ENCODE measurements around the gene GARIN3.
"Not testable (repeated sequence)": the region's sequence is repeated elsewhere in the genome, so short reads cannot be mapped to it uniquely, and the experiment has no call there.

Gene GARIN3

DNA sequence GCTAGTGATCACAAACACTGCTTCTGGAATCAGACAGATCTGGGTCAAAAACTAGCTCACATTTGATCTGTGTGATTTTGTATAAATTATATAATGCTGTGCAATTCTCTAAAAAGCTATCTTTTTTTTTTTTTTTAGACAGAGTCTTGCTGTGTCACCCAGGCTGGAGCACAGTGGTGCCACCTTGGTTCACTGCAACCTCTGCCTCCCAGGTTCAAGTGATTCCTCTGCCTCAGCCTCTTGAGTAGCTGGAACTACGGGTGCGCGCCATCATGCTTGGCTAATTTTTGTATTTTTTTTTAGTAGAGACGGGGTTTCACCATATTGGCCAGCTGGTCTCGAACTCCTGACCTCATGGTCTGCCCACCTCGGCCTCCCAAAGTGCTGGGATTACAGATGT is 19.1 kb upstream of the GARIN3 start:
- DNase-seq (ENCODE audit: low read depth in 2 of 2) = not testable (repeated sequence)

GRCh38 chr5:157184117-157184670 is 18.1 kb upstream of the GARIN3 start:
- DNase-seq (ENCODE audit: low read depth in 2 of 2) = no peak

- DNase-seq (ENCODE audit: low read depth in 2 of 2) = no peak
Observed at GRCh38 chr5:157182143-157182757, 16.2 kb upstream of the GARIN3 start.

DNA sequence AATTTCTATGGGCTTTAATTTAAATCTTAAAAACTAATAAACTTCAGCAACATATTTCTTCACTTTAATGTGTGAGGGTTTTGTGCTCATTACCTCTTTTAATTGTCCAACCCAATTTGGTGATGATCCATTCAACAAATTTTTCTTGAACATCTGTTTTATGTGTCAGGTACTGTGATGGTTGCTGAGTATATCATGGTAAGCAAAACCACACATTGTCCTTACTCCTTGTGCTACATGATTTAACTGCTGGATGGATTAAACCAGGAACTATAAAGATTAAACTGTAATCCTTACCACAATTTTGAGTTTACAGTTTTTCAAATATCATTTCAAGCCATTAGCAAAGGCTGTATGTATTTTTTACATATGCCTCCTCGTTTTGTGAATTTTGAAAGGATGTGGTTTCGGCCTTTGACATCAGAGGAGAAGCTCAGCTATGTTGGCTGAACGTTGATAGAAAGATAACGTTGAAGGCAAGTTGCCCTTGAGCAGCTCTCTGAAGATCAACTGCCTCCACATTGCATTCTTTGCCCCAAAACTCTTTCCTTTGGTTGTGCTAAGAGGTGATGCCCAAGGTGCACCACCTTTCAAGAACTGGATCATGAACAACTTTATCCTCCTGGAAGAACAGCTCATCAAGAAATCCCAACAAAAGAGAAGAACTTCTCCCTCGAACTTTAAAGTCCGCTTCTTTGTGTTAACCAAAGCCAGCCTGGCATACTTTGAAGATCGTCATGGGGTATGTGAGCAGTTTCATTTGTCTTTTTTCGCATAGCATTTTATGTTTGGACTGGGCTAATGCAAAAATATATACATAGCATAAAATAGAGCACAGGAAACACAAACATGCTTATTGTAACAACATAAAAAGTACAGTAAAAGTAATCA is 14.6 kb upstream of the GARIN3 start, which contains the start of gene ITK:
Gene ITK, plus strand, starts transcription at position 467 of the 891 bp plus-strand sequence. Its CDS starts 138 bp downstream, at position 605.
- no peak for DNase-seq (ENCODE audit: low read depth in 2 of 2)

GRCh38 chr5:157178966-157179365 is 12.9 kb upstream of the GARIN3 start:
- no peak for DNase-seq (ENCODE audit: low read depth in 2 of 2)

GRCh38 chr5:157177953-157178352 is 11.9 kb upstream of the GARIN3 start:
- DNase-seq (ENCODE audit: low read depth in 2 of 2) = no peak

DNA sequence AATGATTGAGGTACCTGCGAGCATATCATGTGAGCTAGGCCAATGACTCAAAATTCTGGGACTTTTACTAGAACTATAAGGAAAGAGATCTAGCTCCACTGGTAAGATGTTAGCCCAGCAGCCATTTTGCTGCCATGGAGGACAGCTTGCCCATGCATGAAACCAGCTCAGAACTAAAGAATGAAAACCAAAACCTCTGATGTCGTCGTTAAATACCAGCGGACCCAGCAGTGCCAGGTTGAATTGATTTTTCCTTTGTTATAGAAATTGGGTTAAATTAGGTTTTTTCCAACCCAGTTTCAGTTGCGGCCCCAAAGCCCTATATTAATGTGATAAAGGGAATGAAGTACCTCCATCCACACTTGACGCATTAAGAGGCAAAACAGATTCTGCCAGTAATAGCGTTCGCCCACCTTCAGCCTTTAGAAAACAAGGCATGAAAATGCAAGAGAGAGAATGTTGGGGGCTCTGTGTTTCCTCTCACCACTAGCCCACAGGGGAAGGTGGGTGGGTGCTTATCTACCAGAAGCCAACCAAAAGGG is 9.1 kb upstream of the GARIN3 start:
- DNase-seq (ENCODE audit: low read depth in 2 of 2) = no peak

DNA sequence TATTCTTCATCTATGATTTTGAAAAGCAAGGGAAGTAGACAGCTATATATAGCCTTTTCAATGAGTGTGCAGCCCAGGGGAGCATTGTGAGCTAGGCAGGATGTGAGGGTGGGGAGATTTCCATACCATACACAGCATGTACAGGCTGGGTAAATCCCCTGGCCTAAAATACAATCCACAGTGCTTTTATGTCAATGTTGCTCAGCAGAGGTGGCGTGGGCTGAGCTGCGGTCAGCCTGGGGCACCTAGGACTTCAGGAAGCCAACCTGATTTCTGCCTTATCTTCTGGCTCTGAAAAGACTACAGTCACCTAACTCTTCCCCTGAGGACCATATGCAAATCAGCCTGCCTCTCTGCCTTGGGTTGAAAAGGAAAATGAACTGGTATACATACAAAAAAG is 6.3 kb upstream of the GARIN3 start:
- peak; percentile 73 to 86 for DNase-seq (ENCODE audit: low read depth in 2 of 2)

- no peak for DNase-seq (ENCODE audit: low read depth in 2 of 2)
Observed at GRCh38 chr5:157168286-157168685, 2.2 kb upstream of the GARIN3 start.

DNA sequence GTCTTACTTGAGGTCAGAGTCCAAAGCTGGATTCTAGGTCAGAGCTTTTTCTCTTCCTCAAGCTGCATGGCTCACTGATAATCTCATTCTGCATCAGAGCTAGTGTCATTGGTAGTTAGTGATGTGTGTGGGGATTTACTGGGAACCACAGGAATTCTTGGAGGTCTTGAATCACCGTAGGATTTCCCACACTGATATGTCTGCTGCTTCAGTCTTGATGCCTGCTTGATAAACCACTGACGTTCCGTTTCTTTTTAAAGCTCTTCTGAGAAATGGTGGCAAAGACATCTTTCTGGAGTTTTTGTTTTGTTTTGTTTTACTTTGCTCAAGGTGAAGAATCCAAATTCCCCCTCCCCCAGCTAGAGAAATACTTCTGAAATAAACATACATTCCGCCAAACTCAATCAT is 1.2 kb upstream of the GARIN3 start:
- DNase-seq (ENCODE audit: low read depth in 2 of 2) = no peak

DNA sequence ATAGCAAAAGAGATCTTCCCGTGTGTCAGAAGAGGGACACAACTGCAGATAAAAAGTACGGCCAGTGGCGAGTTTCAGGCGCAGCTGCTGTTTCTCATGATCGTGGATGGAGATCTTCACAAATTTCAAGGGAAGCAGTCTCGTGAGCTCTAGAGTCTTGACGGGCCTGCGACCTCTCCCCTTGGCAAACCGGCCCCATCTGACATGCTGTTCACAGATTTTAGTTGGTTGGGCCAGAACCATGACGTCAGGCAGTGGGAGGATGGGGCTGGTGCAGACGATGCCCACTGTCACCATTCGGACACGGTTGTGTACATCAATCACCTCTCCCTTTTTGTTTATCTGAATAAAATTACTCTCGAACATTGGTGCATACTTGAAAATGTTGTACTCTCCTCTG is 396 bp downstream of the GARIN3 start:
- DNase-seq (ENCODE audit: low read depth in 2 of 2) = no peak

- DNase-seq (ENCODE audit: low read depth in 2 of 2) = no peak
Observed at GRCh38 chr5:157165261-157165660, 803 bp downstream of the GARIN3 start.

- DNase-seq (ENCODE audit: low read depth in 2 of 2) = no peak
Observed at GRCh38 chr5:157164521-157164920, 1.5 kb downstream of the GARIN3 start.

- DNase-seq (ENCODE audit: low read depth in 2 of 2) = no peak
Observed at GRCh38 chr5:157162919-157163510, 3.0 kb downstream of the GARIN3 start.

- DNase-seq (ENCODE audit: low read depth in 2 of 2) = no peak
Observed at GRCh38 chr5:157161996-157162395, 4.1 kb downstream of the GARIN3 start.

- DNase-seq (ENCODE audit: low read depth in 2 of 2) = no peak
Observed at GRCh38 chr5:157160001-157160400, 6.1 kb downstream of the GARIN3 start.

DNA sequence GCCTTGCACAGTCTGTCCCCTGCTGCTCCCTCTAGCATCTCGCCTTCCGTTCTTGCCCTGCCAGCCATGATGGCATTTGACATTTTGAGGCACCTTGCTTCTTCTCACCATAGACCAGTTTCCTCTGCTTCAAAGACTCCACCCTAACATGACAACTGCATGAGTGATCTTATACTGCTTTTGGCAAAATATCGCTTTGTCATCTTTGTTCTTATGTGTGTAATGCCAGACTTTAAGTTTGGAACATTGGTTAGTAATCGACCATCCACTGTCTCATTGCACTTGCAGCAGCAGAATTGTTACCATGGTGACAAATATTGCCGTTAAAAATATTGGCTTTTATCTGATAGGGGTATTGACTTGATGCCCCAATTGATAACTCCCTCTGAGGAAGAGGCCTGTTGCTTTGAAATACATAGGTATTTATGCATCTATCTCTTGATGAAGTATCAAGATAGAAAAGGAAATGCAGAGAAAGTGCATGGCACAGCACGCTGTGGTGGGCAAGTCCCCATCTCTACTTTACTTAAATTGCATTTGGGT is 6.8 kb downstream of the GARIN3 start:
- DNase-seq (ENCODE audit: low read depth in 2 of 2) = no peak

DNA sequence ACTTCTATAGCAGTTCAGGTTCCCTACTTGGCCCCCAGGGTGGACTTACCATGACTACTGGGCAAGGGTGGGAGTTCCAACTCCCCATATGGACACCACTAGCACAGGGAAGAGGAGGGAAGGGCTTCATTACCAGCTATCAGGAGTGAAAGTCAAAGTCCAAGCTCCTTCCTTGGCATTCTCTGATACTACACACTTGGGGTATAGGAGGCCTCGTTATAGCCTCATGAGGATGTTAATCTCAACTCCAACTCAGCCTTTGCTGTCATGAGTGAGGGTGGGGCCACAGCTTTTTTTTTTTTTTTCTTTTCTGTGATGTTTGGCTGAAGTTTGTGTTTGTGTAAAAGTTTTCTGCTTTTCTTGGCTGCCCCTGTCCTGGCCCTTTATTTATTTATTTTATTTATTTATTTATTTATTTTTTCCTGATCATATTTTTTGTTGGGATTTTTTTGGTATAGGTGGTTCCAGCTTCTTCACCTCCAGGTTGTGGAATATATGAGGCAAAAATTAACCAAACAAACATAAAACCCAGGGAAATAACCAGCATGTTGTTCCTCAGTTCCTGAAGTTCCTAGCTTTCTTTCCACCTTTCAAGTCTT is 8.7 kb downstream of the GARIN3 start:
- DNase-seq (ENCODE audit: low read depth in 2 of 2) = no peak

DNA sequence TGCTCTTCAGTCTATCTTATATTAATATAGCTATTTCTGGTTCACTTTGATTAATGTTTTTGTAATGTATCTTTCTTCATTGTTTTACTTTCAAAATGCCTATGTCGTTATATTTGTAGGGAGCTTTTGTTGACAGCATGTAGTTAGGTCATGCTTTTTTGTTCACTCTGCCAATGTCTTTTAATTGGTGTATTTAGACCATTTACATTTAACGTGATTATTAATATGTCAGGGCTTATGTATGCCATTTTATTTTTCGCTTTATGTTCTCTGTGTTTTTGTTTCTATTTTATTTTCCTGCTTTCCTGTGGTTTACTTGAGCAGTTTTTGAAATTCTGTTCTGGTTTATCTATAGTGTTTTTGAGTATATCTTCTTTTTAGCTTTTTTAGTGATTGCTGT is 10.8 kb downstream of the GARIN3 start:
- no peak for DNase-seq (ENCODE audit: low read depth in 2 of 2)

- no peak for DNase-seq (ENCODE audit: low read depth in 2 of 2)
Observed at GRCh38 chr5:157150995-157151394, 15.1 kb downstream of the GARIN3 start.
